Measurements from ENCODE around the gene C22orf39.

The C22orf39 gene, protein sequence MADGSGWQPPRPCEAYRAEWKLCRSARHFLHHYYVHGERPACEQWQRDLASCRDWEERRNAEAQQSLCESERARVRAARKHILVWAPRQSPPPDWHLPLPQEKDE

DNA sequence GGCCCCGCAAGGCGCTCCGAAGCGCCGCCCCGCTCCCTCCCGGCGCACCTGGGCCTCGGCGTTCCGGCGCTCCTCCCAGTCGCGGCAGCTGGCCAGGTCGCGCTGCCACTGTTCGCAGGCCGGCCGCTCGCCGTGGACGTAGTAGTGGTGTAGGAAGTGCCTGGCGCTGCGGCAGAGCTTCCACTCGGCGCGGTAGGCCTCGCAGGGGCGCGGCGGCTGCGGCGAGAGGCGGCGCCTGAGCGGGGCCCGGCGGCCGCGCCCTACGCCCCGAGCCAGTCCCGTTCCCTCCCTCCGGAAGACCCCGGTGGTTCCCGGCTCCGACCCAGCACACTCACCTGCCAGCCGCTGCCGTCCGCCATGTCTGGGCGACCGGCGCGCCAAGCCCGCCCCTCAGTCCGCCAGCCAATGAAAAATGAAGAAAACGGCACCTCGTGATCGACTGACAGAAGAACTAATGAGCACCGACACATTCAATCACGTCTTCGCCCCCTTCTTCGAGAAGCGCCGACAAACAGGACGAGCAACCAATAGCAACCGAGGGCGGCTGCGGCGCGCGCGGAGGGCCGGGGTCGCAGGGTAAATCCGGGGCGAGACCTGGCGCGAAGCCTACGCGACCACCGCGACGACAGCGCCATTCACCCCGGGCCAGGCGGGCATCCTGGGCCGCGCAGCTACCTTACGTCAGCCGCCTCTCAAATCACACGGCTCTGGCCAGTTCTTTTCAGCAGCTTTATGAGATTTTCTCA lies at the start of gene C22orf39:
Gene C22orf39 (minus strand): TSS at position 382 of the 746 bp plus-strand sequence. CDS start 23 bp downstream, at position 359.
- H3K4me3 ChIP-seq (replicated peaks; ENCODE audit: low read depth, low read length): peak within 1 kb of the TSS; percentile 82
- peak; percentile 94 for DNase-seq (ENCODE audit: low read depth)
- TF ChIP-seq, protein P1, sequence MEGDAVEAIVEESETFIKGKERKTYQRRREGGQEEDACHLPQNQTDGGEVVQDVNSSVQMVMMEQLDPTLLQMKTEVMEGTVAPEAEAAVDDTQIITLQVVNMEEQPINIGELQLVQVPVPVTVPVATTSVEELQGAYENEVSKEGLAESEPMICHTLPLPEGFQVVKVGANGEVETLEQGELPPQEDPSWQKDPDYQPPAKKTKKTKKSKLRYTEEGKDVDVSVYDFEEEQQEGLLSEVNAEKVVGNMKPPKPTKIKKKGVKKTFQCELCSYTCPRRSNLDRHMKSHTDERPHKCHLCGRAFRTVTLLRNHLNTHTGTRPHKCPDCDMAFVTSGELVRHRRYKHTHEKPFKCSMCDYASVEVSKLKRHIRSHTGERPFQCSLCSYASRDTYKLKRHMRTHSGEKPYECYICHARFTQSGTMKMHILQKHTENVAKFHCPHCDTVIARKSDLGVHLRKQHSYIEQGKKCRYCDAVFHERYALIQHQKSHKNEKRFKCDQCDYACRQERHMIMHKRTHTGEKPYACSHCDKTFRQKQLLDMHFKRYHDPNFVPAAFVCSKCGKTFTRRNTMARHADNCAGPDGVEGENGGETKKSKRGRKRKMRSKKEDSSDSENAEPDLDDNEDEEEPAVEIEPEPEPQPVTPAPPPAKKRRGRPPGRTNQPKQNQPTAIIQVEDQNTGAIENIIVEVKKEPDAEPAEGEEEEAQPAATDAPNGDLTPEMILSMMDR (IDR thresholded peaks at IDR 0.05; ENCODE audit: low read length, missing control alignments): no peak

DNA sequence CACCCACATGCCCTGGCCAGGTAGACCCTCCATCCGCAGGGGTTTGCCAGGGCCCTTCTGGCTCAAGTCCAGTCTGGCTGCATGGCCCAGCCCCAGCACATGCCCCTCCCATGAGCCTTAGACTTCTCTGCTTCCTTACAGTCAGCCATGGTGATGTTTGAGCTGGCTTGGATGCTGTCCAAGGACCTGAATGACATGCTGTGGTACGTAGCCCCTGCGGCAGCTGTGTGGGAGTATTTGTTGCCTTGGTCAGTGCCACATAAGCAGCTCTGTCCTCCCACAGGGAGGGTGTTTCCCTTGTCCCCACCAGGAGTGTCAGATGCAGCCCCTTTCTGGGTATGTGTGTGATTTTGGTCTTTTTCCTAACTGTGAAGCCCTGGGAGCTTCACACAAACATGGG lies 49.7 kb upstream of the C22orf39 start:
- peak; percentile 94 for DNase-seq (ENCODE audit: low read depth)
- TF ChIP-seq, protein P1 (IDR thresholded peaks at IDR 0.05; ENCODE audit: low read length, missing control alignments): no peak
- H3K4me3 ChIP-seq (replicated peaks; ENCODE audit: low read depth, low read length): no peak overlapping the region

DNA sequence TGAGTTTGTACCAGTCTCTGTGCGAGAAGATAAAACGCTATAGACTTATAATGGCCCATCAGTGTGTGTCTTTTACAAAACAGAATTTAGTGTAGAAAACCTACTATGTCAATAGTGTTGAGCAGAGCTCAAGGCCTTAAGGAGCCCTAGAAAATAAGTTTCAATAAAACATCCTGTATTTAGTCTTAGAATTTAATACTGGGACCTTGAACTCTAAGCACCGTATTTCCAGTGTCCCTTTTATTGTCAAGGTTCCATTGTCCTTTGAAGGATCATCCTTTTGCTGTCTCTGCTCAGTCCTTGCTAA lies 48.8 kb upstream of the C22orf39 start:
- no peak for DNase-seq (ENCODE audit: low read depth)
- H3K4me3 ChIP-seq (replicated peaks; ENCODE audit: low read depth, low read length): no peak overlapping the region
- TF ChIP-seq, protein P1 (IDR thresholded peaks at IDR 0.05; ENCODE audit: low read length, missing control alignments): no peak

DNA sequence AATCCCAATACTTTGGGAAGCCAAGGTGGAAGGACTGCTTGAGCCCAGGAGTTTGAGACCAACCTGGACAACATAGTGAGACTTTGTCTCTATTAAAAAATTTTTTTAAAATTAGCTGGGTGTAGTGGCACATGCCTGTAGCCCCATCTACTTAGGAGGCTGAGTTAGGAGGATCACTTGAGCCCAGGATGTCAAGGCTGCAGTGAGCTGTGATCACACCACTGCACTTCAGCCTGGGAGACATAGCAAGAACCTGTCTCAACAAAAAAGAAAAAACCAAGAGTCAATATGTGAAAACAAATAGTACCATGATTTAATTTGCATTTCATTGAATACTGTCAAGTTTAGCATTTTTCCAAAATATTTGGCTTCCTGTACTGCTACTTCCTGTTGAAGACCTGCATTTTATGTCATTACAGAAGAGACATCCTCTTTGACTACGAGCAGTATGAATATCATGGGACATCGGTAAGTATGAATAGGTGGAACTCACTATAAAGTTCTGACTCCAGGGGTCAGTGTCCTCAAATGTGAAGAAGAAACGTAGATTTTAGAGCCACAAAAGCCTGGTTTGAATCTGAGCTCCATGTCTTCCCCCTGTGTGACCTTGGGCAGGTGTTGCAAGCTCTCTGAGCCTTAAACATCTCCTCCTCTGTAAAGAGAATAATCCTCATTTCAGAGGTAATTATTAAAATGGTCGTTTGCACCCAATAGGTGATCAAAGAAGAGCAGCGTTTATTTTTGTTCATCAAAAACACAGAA lies 48.2 kb upstream of the C22orf39 start:
- TF ChIP-seq, protein P1 (IDR thresholded peaks at IDR 0.05; ENCODE audit: low read length, missing control alignments): peak; percentile 19
- peak; percentile 53 for DNase-seq (ENCODE audit: low read depth)
- H3K4me3 ChIP-seq (replicated peaks; ENCODE audit: low read depth, low read length): no peak overlapping the region

DNA sequence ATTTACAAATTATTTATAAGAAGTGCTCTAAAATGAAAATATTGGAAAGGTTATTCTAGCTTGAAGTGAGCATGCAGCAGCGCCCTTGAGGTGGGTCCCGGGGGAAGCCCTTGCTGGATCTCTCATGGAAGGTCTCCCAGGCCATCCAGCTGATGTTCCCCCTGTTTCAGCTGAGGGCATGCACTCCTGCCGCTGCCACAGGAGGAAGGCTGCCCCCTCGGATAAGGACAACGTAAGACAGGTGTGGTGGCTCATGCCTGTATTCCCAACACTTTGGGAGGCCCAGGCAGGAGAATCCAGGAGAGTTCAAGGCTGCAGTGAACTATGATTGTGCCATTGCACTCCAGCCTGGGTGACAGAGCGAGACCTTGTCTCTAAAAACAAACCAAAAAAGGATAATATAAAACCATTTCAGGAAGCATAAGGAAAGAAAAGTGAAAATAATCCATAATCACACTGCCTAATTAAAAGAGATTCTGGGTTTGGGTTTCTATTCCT lies 47.2 kb upstream of the C22orf39 start:
- no peak for DNase-seq (ENCODE audit: low read depth)
- TF ChIP-seq, protein P1 (IDR thresholded peaks at IDR 0.05; ENCODE audit: low read length, missing control alignments): no peak
- no peak overlapping the region for H3K4me3 ChIP-seq (replicated peaks; ENCODE audit: low read depth, low read length)

DNA sequence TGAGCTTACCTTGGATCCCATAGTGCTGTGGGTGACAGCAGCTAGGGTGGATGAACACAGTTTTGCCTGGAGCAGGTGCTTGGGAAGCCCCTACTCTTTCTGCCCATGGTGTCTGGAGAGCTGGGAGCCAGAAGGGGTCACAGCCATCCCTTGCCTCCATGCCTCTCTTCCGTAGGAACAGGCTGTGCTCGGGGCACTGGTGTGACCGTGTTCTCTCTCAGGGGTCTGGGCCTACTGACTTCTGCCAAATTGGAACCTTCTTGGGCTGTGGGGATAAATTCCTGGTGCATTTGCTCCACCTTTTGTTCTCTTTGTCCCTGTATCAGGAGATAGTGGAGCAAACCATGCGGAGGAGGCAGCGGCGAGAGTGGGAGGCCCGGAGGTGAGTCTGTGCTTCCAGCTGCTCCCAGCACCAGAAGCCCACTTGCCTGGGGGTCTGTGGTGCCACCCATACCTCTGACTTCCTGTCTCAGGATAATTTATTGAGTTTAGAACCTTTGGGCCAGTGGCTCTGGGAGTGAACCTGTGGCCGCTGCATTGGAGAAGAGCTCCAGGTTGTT lies 46.6 kb upstream of the C22orf39 start:
- TF ChIP-seq, protein P1 (IDR thresholded peaks at IDR 0.05; ENCODE audit: low read length, missing control alignments): no peak
- no peak overlapping the region for H3K4me3 ChIP-seq (replicated peaks; ENCODE audit: low read depth, low read length)

More for the DNA sequence above, 46.6 kb upstream of the C22orf39 start:
- no peak for DNase-seq (ENCODE audit: low read depth)

All from fibroblast of pulmonary artery (primary cell).